ENCODE measurements around the gene FAM184A. TPM values are rescaled to one million over a fixed set of nuclear protein-coding genes. Genes with fewer than 3 reads are reported as not detected.
"Not testable (repeated sequence)": the region's sequence is repeated elsewhere in the genome, so short reads cannot be mapped to it uniquely, and the experiment has no call there.

The FAM184A gene
- total and polyA plus RNA-seq, 2 donors from 2014 or later: 3.4 to 9.0 TPM

DNA sequence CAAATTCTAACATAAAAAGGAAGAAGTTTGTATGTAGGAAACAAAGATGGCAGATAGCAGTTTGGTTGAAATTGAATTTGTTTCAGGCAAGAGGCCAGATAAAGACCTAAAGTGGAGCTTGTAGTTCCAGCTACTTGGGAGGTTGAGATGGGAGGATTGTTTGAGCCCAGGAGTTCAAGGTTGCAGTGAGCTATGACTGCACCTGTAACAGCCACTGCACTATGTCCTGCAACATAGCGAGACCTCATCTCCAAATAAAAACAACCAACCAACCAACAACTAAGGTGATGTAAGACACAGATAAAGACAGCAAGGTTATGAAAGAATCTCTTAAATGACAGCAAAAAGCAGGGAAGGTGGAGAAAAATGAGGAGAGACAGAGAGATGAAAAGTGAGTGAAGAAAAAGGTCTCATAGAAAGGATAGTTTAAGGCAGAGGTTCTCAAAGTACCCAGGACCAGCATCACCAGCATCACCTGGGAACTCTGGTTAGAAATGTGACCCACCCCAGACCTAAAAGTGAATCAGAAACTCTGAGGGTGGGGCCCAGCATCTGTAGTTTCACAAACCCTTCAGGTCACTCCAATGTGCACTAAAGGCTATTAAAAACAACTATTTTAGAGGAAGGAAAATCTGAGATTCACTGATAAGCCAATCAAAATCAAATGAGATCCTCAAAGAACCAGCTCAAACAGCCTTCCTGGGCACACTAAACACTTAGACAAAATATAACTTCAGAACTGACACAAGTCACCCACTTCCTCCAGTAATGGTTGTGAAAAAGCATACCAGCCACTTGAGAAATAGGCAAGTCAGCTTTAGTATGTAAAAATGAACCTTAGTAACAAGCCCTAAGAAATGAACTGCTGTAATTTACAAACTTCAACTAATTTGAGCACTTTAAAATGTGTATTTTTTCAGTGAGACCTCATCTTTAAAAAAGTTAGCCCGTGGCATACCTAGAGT is 57.6 kb downstream of the FAM184A start:
- Histone ChIP-seq H3K9me3 (ENCODE audit: control insufficient read depth in 2 of 3, insufficient read depth in 1 of 3, low read length in 3 of 3) (no peaks in the 10 kb centered on the region), H3K27me3 (ENCODE audit: control insufficient read depth, insufficient read depth, low read length) (no peaks in the 10 kb centered on the region), H3K36me3 (ENCODE audit: control insufficient read depth in 2 of 3, insufficient read depth in 3 of 3, low read length in 3 of 3) (no peaks in the 10 kb centered on the region), H3K4me3 (ENCODE audit: low read length in 3 of 3) (no peak overlapping the region), H3K9ac (ENCODE audit: low read length in 3 of 3) (no peak overlapping the region), H3K27ac (ENCODE audit: low read depth in 2 of 2, low read length in 2 of 2) (no peak overlapping the region), H3K4me1 (ENCODE audit: control insufficient read depth in 2 of 3, insufficient read depth in 2 of 3, low read depth in 1 of 3, low read length in 3 of 3) (no peaks in the 10 kb centered on the region)
- FAIRE-seq (no peak), DNase-seq (no peak)
- TF ChIP-seq, protein P1, sequence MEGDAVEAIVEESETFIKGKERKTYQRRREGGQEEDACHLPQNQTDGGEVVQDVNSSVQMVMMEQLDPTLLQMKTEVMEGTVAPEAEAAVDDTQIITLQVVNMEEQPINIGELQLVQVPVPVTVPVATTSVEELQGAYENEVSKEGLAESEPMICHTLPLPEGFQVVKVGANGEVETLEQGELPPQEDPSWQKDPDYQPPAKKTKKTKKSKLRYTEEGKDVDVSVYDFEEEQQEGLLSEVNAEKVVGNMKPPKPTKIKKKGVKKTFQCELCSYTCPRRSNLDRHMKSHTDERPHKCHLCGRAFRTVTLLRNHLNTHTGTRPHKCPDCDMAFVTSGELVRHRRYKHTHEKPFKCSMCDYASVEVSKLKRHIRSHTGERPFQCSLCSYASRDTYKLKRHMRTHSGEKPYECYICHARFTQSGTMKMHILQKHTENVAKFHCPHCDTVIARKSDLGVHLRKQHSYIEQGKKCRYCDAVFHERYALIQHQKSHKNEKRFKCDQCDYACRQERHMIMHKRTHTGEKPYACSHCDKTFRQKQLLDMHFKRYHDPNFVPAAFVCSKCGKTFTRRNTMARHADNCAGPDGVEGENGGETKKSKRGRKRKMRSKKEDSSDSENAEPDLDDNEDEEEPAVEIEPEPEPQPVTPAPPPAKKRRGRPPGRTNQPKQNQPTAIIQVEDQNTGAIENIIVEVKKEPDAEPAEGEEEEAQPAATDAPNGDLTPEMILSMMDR (IDR thresholded peaks at IDR 0.05; ENCODE audit: borderline replicate concordance, extremely low read depth, insufficient read depth): no peak
- intact Hi-C loops (cut with DNase I): no loop called here

DNA sequence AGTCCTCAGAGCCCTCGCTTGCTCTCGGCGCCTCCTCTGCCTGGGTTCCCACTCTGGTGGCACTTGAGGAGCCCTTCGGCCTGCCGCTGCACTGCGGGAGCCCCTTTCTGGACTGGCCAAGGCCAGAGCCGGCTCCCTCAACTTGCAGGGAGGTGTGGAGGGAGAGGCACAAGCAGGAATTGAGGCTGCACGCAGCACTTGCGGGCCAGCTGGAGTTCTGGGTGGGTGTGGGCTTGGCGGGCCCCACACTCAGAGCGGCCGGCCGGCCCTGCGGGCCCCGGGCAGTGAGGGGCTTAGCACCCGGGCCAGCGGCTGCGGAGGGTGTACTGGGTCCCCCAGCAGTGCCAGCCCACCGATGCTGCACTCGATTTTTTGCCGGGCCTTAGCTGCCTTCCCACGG is 63.3 kb downstream of the FAM184A start:
- H3K4me3 ChIP-seq (ENCODE audit: low read length in 3 of 3); H3K9ac ChIP-seq (ENCODE audit: low read length in 3 of 3); FAIRE-seq; intact Hi-C loops (cut with DNase I); H3K4me1 ChIP-seq (ENCODE audit: control insufficient read depth in 2 of 3, insufficient read depth in 2 of 3, low read depth in 1 of 3, low read length in 3 of 3); H3K27ac ChIP-seq (ENCODE audit: low read depth in 2 of 2, low read length in 2 of 2); H3K36me3 ChIP-seq (ENCODE audit: control insufficient read depth in 2 of 3, insufficient read depth in 3 of 3, low read length in 3 of 3); DNase-seq; H3K27me3 ChIP-seq (ENCODE audit: control insufficient read depth, insufficient read depth, low read length); H3K9me3 ChIP-seq (ENCODE audit: control insufficient read depth in 2 of 3, insufficient read depth in 1 of 3, low read length in 3 of 3): not testable (repeated sequence)

GRCh38 chr6:119012521-119012920 is 65.9 kb downstream of the FAM184A start:
- H3K4me1 ChIP-seq (ENCODE audit: control insufficient read depth in 2 of 3, insufficient read depth in 2 of 3, low read depth in 1 of 3, low read length in 3 of 3): no peaks in the 10 kb centered on the region
- FAIRE-seq (no peak), DNase-seq (no peak)
- intact Hi-C loops (cut with DNase I): no loop called here
- TF ChIP-seq, protein P1 (IDR thresholded peaks at IDR 0.05; ENCODE audit: borderline replicate concordance, extremely low read depth, insufficient read depth): no peak
- no peaks in the 10 kb centered on the region for H3K9me3 ChIP-seq (ENCODE audit: control insufficient read depth in 2 of 3, insufficient read depth in 1 of 3, low read length in 3 of 3)
- no peaks in the 10 kb centered on the region for H3K36me3 ChIP-seq (ENCODE audit: control insufficient read depth in 2 of 3, insufficient read depth in 3 of 3, low read length in 3 of 3)
- H3K9ac ChIP-seq (ENCODE audit: low read length in 3 of 3): no peak overlapping the region
- no peaks in the 10 kb centered on the region for H3K27me3 ChIP-seq (ENCODE audit: control insufficient read depth, insufficient read depth, low read length)
- H3K4me3 ChIP-seq (ENCODE audit: low read length in 3 of 3): no peak overlapping the region
- H3K27ac ChIP-seq (ENCODE audit: low read depth in 2 of 2, low read length in 2 of 2): no peak overlapping the region

DNA sequence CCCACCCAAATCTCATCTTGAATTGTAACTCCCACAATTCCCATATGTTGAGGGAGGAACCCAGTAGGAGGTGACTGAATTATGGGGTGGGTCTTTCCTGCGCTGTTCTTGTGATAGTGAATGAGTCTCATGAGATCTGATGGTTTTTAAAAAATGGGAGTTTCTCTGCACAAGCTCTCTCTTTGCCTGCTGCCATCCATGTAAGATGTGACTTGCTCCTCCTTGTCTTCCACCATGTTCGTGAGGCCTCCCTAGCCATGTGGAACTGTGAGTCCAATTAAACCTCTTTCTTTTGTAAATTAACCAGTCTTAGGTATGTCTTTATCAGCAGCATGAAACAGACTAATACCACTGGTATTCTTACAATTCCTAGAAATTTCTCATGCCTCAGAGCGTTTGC is 69.2 kb downstream of the FAM184A start:
- intact Hi-C loops (cut with DNase I); H3K4me1 ChIP-seq (ENCODE audit: control insufficient read depth in 2 of 3, insufficient read depth in 2 of 3, low read depth in 1 of 3, low read length in 3 of 3); H3K36me3 ChIP-seq (ENCODE audit: control insufficient read depth in 2 of 3, insufficient read depth in 3 of 3, low read length in 3 of 3); H3K9me3 ChIP-seq (ENCODE audit: control insufficient read depth in 2 of 3, insufficient read depth in 1 of 3, low read length in 3 of 3); H3K4me3 ChIP-seq (ENCODE audit: low read length in 3 of 3); H3K27me3 ChIP-seq (ENCODE audit: control insufficient read depth, insufficient read depth, low read length); H3K27ac ChIP-seq (ENCODE audit: low read depth in 2 of 2, low read length in 2 of 2); DNase-seq; FAIRE-seq; H3K9ac ChIP-seq (ENCODE audit: low read length in 3 of 3): not testable (repeated sequence)

Data from kidney (tissue), 14 donors.